ENCODE data around the gene CCDC180. TPM values are rescaled to one million over a fixed set of nuclear protein-coding genes. Genes with fewer than 3 reads are reported as not detected.

The CCDC180 gene
- total and polyA plus RNA-seq, 2 experiments from 2014 or later: 0.57 to 0.83 TPM

DNA sequence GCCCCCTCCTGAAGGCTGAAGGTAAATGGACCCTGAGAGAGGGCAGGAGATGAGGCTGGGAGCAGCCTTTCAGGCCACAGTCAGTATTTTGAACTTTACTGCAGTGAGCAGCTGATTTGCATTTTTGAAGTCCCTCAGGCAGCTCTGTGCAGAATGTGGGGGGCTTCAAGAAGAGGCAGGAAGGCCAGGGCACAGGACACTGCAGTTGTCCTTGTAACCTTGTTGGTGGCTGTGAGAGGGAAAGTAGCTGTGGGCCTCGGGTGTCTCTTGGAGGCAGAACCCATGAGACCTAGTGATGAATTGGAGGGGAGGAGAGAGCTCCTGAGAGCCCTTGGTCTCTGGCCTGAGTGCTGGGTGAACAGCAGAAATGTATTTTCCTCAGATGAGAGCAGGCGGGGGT is 2.6 kb downstream of the CCDC180 start:
- Histone ChIP-seq H3K27me3 (no peaks in the 10 kb centered on the region), H2AFZ (no peak overlapping the region), H3K9me2 (replicated peaks; ENCODE audit: insufficient read depth) (no peaks in the 10 kb centered on the region), H3K27ac (no peak overlapping the region), H4K20me1 (ENCODE audit: insufficient read depth, poor library complexity, severe bottlenecking) (no peaks in the 10 kb centered on the region), H3K4me2 (no peak overlapping the region), H3K4me1 (ENCODE audit: insufficient read depth) (no peaks in the 10 kb centered on the region), H3K4me3 (no peak overlapping the region), H3K36me3 (replicated peaks; ENCODE audit: insufficient read depth, low read depth) (no peaks in the 10 kb centered on the region), H3K79me2 (no peaks in the 10 kb centered on the region), H3K9me3 (ENCODE audit: low read depth) (no peaks in the 10 kb centered on the region)
- WGBS (ENCODE audit: low lambda C conversion rate, missing lambda C conversion rate): 88% methylated on average over 2 of the region's 2 CpGs
- DNase-seq (ENCODE audit: low spot score): no peak
- TF ChIP-seq, protein P1, sequence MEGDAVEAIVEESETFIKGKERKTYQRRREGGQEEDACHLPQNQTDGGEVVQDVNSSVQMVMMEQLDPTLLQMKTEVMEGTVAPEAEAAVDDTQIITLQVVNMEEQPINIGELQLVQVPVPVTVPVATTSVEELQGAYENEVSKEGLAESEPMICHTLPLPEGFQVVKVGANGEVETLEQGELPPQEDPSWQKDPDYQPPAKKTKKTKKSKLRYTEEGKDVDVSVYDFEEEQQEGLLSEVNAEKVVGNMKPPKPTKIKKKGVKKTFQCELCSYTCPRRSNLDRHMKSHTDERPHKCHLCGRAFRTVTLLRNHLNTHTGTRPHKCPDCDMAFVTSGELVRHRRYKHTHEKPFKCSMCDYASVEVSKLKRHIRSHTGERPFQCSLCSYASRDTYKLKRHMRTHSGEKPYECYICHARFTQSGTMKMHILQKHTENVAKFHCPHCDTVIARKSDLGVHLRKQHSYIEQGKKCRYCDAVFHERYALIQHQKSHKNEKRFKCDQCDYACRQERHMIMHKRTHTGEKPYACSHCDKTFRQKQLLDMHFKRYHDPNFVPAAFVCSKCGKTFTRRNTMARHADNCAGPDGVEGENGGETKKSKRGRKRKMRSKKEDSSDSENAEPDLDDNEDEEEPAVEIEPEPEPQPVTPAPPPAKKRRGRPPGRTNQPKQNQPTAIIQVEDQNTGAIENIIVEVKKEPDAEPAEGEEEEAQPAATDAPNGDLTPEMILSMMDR (IDR thresholded peaks at IDR 0.05; ENCODE audit: poor library complexity): no peak
- TF ChIP-seq EZH2 (IDR thresholded peaks at IDR 0.05; ENCODE audit: borderline replicate concordance) (no peak), EZH2phosphoT487 (IDR thresholded peaks at IDR 0.05; ENCODE audit: low read depth, severe bottlenecking, unreplicated experiment) (no peak)

DNA sequence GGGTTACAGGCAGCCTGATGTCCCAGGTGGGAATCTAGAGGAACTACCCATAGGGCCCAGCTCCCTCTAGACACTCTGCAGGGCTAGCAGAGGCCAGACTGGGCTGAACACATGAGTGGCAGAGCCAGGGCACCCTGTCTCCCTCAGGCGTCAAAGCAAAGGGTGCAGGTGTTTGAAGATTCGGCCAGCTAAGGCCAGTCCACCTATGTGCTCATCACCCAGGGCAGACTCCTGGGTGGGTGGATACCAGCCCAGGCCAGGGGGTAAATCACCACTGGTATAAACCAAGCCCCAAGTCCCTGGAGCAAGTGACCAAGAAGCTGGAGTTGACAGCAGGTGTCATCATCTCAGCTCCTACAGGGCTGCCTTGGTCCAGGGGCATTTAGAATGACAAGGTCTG is 3.4 kb downstream of the CCDC180 start:
- Histone ChIP-seq H3K9me3 (ENCODE audit: low read depth) (no peaks in the 10 kb centered on the region), H3K27ac (no peak overlapping the region), H2AFZ (no peak overlapping the region), H3K9me2 (replicated peaks; ENCODE audit: insufficient read depth) (no peaks in the 10 kb centered on the region), H3K36me3 (replicated peaks; ENCODE audit: insufficient read depth, low read depth) (no peaks in the 10 kb centered on the region), H3K79me2 (no peaks in the 10 kb centered on the region), H3K4me3 (no peak overlapping the region), H3K27me3 (no peaks in the 10 kb centered on the region), H3K4me2 (no peak overlapping the region), H3K4me1 (ENCODE audit: insufficient read depth) (no peaks in the 10 kb centered on the region), H4K20me1 (ENCODE audit: insufficient read depth, poor library complexity, severe bottlenecking) (no peaks in the 10 kb centered on the region)
- TF ChIP-seq EZH2phosphoT487 (IDR thresholded peaks at IDR 0.05; ENCODE audit: low read depth, severe bottlenecking, unreplicated experiment): no peak
- no peak for TF ChIP-seq EZH2 (IDR thresholded peaks at IDR 0.05; ENCODE audit: borderline replicate concordance)
- TF ChIP-seq, protein P1 (IDR thresholded peaks at IDR 0.05; ENCODE audit: poor library complexity): no peak
- 96% methylated on average over 2 of the region's 2 CpGs for WGBS (ENCODE audit: low lambda C conversion rate, missing lambda C conversion rate)
- DNase-seq (ENCODE audit: low spot score): no peak

DNA sequence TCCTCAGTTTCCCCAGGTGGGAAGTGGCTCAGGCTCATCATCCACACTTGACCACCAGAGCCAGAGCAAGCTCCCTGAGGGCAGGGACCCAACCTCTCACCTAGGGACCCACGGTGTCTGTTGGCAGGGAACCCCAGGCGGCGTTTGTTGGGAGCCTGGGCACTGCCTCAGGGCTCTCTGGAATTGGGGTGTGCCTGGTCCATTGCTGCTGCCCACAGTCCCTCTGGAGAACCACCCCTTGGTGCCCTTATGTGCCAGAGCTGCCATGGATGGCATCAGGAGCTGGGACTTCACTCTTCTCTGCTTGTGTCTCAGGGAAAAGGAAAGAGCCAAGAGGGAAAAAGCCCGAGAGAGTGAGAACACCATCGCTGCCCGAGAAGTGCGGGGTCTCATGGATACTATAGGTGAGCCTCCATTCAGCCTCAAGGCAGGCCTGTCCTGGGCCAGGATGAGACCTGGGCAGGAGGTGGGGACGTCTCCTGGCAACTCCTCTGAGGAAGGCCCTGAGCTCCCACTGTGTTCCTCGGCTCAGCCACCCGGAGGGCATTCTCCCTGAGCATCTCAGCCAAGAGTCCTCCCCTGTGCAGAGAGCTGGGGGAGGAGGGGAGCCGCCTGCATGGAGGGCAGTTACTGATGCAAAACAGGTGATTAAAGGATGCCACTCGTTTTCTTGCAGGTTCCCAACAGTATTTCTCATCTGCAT is 4.5 kb downstream of the CCDC180 start:
- Histone ChIP-seq H4K20me1 (ENCODE audit: insufficient read depth, poor library complexity, severe bottlenecking) (no peaks in the 10 kb centered on the region), H2AFZ (no peak overlapping the region), H3K27ac (no peak overlapping the region), H3K27me3 (no peaks in the 10 kb centered on the region), H3K79me2 (no peaks in the 10 kb centered on the region), H3K9me2 (replicated peaks; ENCODE audit: insufficient read depth) (no peaks in the 10 kb centered on the region), H3K36me3 (replicated peaks; ENCODE audit: insufficient read depth, low read depth) (no peaks in the 10 kb centered on the region), H3K4me2 (no peak overlapping the region), H3K4me3 (no peak overlapping the region), H3K4me1 (ENCODE audit: insufficient read depth) (no peaks in the 10 kb centered on the region), H3K9me3 (ENCODE audit: low read depth) (no peaks in the 10 kb centered on the region)
- 89% methylated on average over 12 of the region's 12 CpGs for WGBS (ENCODE audit: low lambda C conversion rate, missing lambda C conversion rate)
- TF ChIP-seq EZH2 (IDR thresholded peaks at IDR 0.05; ENCODE audit: borderline replicate concordance) (no peak), EZH2phosphoT487 (IDR thresholded peaks at IDR 0.05; ENCODE audit: low read depth, severe bottlenecking, unreplicated experiment) (no peak)
- TF ChIP-seq, protein P1 (IDR thresholded peaks at IDR 0.05; ENCODE audit: poor library complexity): no peak
- no peak for DNase-seq (ENCODE audit: low spot score)

Data from hepatocyte (in vitro differentiated cells).